Mononuclear cell (primary cell): ENCODE measurements around the gene TCTN1. TPM values are rescaled to one million over a fixed set of nuclear protein-coding genes. Genes with fewer than 3 reads are reported as not detected.
A peak's percentile ranks its signal among the peaks of the same experiment; 100 is the strongest.

Experiments used
- H3K27me3 ChIP-seq: 2 replicates; pipeline ENCODE4 v1.6.0; 2011; ENCODE audit warnings: low read length, control low read depth; ENCODE audit not compliant: insufficient read depth
- H3K4me1 ChIP-seq: 2 replicates; pipeline ENCODE4 v1.5.1; 2011; ENCODE audit warnings: mild to moderate bottlenecking, low read length, control low read depth; ENCODE audit not compliant: insufficient read depth
- H3K4me3 ChIP-seq: 2 replicates; pipeline ENCODE4 v1.5.1; 2011; ENCODE audit warnings: mild to moderate bottlenecking, low read length, moderate library complexity
- H3K9me3 ChIP-seq: 2 replicates; pipeline ENCODE4 v1.5.1; 2011; ENCODE audit warnings: low read depth, mild to moderate bottlenecking, control low read depth, low read length
- total RNA-seq: library from RNA; depleted of rRNA; stranded (reverse); fragments of >200 nt; gene quantifications from one replicate; pipeline ENCODE4 v1.2.3, GENCODE V29; 2012

The TCTN1 gene
- total RNA-seq, 1 donor = 7.9 TPM

DNA sequence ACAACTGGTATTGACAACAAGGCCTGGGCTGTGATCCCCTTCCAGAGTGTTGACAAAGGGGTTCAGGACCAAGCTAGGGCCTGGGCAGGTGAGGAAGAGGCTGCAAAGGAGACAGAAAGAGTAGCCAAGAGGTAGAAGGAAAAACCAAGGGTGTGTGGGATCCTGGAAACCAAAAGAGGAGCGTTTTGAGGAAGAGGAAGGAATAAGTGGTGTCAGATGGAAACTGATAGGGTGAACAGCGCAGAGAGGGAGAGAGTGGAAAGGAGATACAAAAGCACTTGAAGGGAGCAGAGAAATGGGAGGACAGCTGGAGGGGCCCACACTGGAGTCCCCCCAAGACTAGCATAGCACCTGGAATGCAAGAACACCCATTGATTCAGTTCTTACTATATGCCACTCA is 83.3 kb downstream of the TCTN1 start:
- Histone ChIP-seq H3K4me3 (no peak overlapping the region), H3K9me3 (no peaks in the 10 kb centered on the region), H3K4me1 (peaks cover 69% of the 10 kb centered on the region), H3K27me3 (no peaks in the 10 kb centered on the region)

DNA sequence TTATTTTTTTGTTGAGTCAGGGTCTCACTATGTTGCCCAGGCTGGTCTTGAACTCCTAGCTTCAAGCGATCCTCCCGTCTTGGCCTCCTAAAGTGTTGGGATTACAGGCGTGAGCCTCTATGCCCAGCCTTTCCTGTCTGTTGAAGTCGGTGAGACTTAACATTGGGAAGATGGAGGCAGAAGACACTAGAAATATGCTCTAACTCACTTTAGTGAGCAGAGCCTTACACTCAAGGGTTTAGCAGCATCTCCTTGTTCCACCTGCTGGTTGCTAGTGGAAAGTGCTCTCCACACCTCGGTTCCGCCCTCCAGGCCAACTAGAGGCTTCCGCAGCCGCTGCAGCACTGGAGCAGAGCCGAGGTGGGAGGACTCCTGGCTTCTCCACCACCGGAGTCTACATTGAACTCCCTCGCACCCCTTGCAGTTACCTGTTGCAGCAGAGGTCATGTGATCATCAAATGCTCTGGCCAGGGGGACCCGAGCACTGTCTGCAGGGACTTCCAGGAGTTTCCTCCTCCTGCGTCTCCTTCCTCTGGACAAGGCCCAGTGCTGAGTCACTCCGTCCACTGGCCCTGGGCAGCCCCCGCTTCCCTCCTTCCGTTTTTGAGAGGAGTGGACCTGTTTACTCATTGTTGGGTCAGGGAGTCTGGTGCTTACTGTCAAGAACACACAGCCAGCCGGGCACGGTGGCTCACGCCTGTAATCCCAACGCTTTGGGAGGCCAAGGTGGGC is 84.4 kb downstream of the TCTN1 start:
- no peaks in the 10 kb centered on the region for H3K9me3 ChIP-seq
- H3K27me3 ChIP-seq = no peaks in the 10 kb centered on the region
- peak overlapping the region; percentile 15 for H3K4me3 ChIP-seq
- H3K4me1 ChIP-seq = peaks cover 58% of the 10 kb centered on the region

Other genes starting within 250 kb of the TCTN1 start
- gene ANAPC7, start 210.4 kb upstream of the TCTN1 start, total RNA-seq = 16.2 TPM
- gene ARPC3, start 163.8 kb upstream of the TCTN1 start, total RNA-seq = 635 TPM
- 3.6 TPM for gene GPN3, start 145.9 kb upstream of the TCTN1 start, total RNA-seq
- 9.0 TPM for gene FAM216A, start 145.3 kb upstream of the TCTN1 start, total RNA-seq
- gene VPS29, start 112.0 kb upstream of the TCTN1 start, total RNA-seq = 46.0 TPM
- 0.94 TPM for gene RAD9B, start 111.8 kb upstream of the TCTN1 start, total RNA-seq
- gene PPTC7, start 30.8 kb upstream of the TCTN1 start, total RNA-seq = 56.8 TPM
- 18.5 TPM for gene HVCN1, start 75.0 kb downstream of the TCTN1 start, total RNA-seq
- gene PPP1CC, start 128.8 kb downstream of the TCTN1 start, total RNA-seq = 158 TPM
- gene CCDC63, start 232.9 kb downstream of the TCTN1 start, total RNA-seq = not detected